MM.1S (cell line): ENCODE results near the gene BAIAP2L2.

Source experiments
- EZH2 ChIP-seq: fragments of 300-600 bp; sonication (generic); optimal IDR thresholded peaks from 2 replicates; pipeline ENCODE3; 2017; ENCODE audit warnings: low read depth, mild to moderate bottlenecking, antibody characterized with exemption, low read length, mixed read lengths
- TF ChIP-seq, protein P1 (sequence below): fragments of 300-600 bp; sonication (generic); IDR thresholded peaks from 2 replicates; pipeline ENCODE4 v1.5.1; 2016; ENCODE audit warnings: antibody characterized with exemption, low read length, mixed read lengths

DNA sequence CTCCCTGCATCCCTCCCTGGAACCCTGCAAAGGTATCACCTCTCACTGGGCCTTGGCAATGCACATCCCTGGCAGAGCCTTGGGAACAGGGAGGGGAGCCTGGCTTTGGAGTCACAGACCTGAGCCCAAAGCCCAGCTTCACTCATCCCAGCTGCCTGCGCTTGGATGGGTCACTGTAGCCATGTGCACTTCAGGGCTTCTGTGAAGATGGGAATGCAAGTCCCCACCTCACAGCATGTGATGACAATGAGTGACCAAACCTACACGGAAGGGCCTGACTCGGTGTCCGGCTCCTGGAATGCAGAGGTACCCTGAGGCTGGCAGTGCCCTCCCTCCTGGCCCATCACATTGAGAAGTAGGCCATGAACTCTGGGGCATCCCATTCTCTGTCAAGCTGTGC lies 22.8 kb upstream of the BAIAP2L2 start:
- TF ChIP-seq, protein P1, sequence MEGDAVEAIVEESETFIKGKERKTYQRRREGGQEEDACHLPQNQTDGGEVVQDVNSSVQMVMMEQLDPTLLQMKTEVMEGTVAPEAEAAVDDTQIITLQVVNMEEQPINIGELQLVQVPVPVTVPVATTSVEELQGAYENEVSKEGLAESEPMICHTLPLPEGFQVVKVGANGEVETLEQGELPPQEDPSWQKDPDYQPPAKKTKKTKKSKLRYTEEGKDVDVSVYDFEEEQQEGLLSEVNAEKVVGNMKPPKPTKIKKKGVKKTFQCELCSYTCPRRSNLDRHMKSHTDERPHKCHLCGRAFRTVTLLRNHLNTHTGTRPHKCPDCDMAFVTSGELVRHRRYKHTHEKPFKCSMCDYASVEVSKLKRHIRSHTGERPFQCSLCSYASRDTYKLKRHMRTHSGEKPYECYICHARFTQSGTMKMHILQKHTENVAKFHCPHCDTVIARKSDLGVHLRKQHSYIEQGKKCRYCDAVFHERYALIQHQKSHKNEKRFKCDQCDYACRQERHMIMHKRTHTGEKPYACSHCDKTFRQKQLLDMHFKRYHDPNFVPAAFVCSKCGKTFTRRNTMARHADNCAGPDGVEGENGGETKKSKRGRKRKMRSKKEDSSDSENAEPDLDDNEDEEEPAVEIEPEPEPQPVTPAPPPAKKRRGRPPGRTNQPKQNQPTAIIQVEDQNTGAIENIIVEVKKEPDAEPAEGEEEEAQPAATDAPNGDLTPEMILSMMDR, result no peak
- TF ChIP-seq EZH2, result no peak
